ELF-1 (cell line): ENCODE data around the gene PARP2.
"Not testable (repeated sequence)": the region's sequence is repeated elsewhere in the genome, so short reads cannot be mapped to it uniquely, and the experiment has no call there.

Experiments
- DNase-seq: peaks from one replicate; pipeline ENCODE4 v3.0.0-alpha.2; 2016; ENCODE audit warnings: low read depth, low spot score

The PARP2 gene

GRCh38 chr14:20345366-20345765 lies 1.9 kb downstream of the PARP2 start:
- no peak for DNase-seq

- DNase-seq, result no peak
Measured at GRCh38 chr14:20346713-20347112, 3.3 kb downstream of the PARP2 start.

GRCh38 chr14:20347747-20348146 lies 4.3 kb downstream of the PARP2 start:
- no peak for DNase-seq

GRCh38 chr14:20350282-20350681 lies 6.8 kb downstream of the PARP2 start:
- no peak for DNase-seq

GRCh38 chr14:20350860-20351259 lies 7.4 kb downstream of the PARP2 start:
- DNase-seq, result no peak

- DNase-seq, result no peak
Measured at GRCh38 chr14:20356422-20356821, 13.0 kb downstream of the PARP2 start.

- not testable (repeated sequence) for DNase-seq
Measured at GRCh38 chr14:20358474-20358873, 15.0 kb downstream of the PARP2 start.

- DNase-seq, result no peak
Measured at GRCh38 chr14:20365928-20366327, 22.5 kb downstream of the PARP2 start.

- DNase-seq, result no peak
Measured at GRCh38 chr14:20372796-20373195, 29.4 kb downstream of the PARP2 start.

GRCh38 chr14:20375471-20375870 lies 32.0 kb downstream of the PARP2 start:
- no peak for DNase-seq

- DNase-seq, result no peak
Measured at GRCh38 chr14:20376071-20376588, 32.7 kb downstream of the PARP2 start.

GRCh38 chr14:20377171-20377570 lies 33.7 kb downstream of the PARP2 start:
- no peak for DNase-seq

- DNase-seq, result no peak
Measured at GRCh38 chr14:20379743-20380142, 36.3 kb downstream of the PARP2 start.

- DNase-seq, result no peak
Measured at GRCh38 chr14:20380681-20381080, 37.2 kb downstream of the PARP2 start.

- no peak for DNase-seq
Measured at GRCh38 chr14:20381341-20381740, 37.9 kb downstream of the PARP2 start.

- DNase-seq, result no peak
Measured at GRCh38 chr14:20382526-20382925, 39.1 kb downstream of the PARP2 start.

- DNase-seq, result no peak
Measured at GRCh38 chr14:20383032-20383431, 39.6 kb downstream of the PARP2 start.

GRCh38 chr14:20383636-20384035 lies 40.2 kb downstream of the PARP2 start:
- no peak for DNase-seq

GRCh38 chr14:20384321-20384720 lies 40.9 kb downstream of the PARP2 start:
- no peak for DNase-seq

GRCh38 chr14:20384886-20385285 lies 41.5 kb downstream of the PARP2 start:
- DNase-seq, result no peak

- DNase-seq, result no peak
Measured at GRCh38 chr14:20386276-20386855, 42.9 kb downstream of the PARP2 start.

- peak; percentile 85 for DNase-seq
Measured at GRCh38 chr14:20387576-20387975, 44.1 kb downstream of the PARP2 start.

- DNase-seq, result peak; percentile 84
Measured at GRCh38 chr14:20388159-20388558, 44.7 kb downstream of the PARP2 start.

- no peak for DNase-seq
Measured at GRCh38 chr14:20391505-20391904, 48.1 kb downstream of the PARP2 start.
